Ovary (tissue), 3 donors: ENCODE results near the gene PRR36.

ENCODE experiments used
- CTCF ChIP-seq, 3 donors: fragments of 450-650 bp in 2 of 3; fragments of 200-600 bp in 1 of 3; IDR thresholded peaks; one replicate each; pipeline versions ENCODE4 v1.5.1 to v1.8.0; 2016 to 2022; ENCODE audit warnings: antibody characterized with exemption in 3 of 3, mild to moderate bottlenecking in 1 of 3
- EP300 ChIP-seq: sonication (generic); formaldehyde crosslinking; IDR thresholded peaks from one replicate; pipeline ENCODE4 v1.6.1; 2017; ENCODE audit warnings: antibody characterized with exemption
- POLR2A ChIP-seq: fragments of 450-650 bp; IDR thresholded peaks from one replicate; pipeline ENCODE4 v1.6.1; 2017; ENCODE audit warnings: antibody characterized with exemption, mild to moderate bottlenecking, moderate library complexity
- donor health status: DM: no; HTN: no; CAD: no.

- TF ChIP-seq CTCF (IDR thresholded peaks at IDR 0.05) (no peak), POLR2A (no peak), EP300 (no peak)
Measured at GRCh38 chr19:7914598-7915045, 40.4 kb upstream of the PRR36 start, which contains the start of gene TGFBR3L.
